HepG2 (cell line): ENCODE results near the gene ALG14. TPM values are rescaled to one million over a fixed set of nuclear protein-coding genes. Genes with fewer than 3 reads are reported as not detected.

Experiments used
- ATAC-seq: fragments of 200-7000 bp; cut with Tn5 transposase; 3 replicates; pipeline ENCODE4 v1.9.1; 2020; ENCODE audit warnings: mild to moderate bottlenecking, moderate library complexity
- BruUV-seq: library from RNA; stranded (reverse); fragments of 400-500 nt; replicated peaks from 2 replicates; lab custom pipeline; 2021; lab: Mats Ljungman, UMichigan
- CTCF ChIA-PET: fragments of 300-600 bp; formaldehyde crosslinking; extraction: SDS; loops from one replicate; lab custom pipeline; 2021; ENCODE audit warnings: low total read pairs, inconsistent platforms, low intra/inter-chr PET ratio; lab: Yijun Ruan, JAX
- POLR2A ChIA-PET: fragments of 350-600 bp; sonication (Branson Sonifier 250); formaldehyde crosslinking; loops from one replicate; lab custom pipeline; 2020; ENCODE audit warnings: antibody characterized with exemption, inconsistent platforms; lab: Yijun Ruan, JAX
- DNase-seq: peaks from one replicate; pipeline ENCODE4 v3.0.0-alpha.2; 2015; ENCODE audit warnings: low spot score
- FAIRE-seq: peaks from 3 replicates; lab custom pipeline; 2011; peaks lifted over from hg19 to GRCh38; lab: Jason Lieb, UNC
- H2AFZ ChIP-seq: one replicate; pipeline ENCODE4 v1.6.1; 2011; ENCODE audit warnings: low read length, inconsistent platforms
- H3K27ac ChIP-seq: fragments of 300-600 bp; 3 replicates; pipeline ENCODE4 v1.8.0; 2011; ENCODE audit warnings: mixed run types, mild to moderate bottlenecking, mixed read lengths, low read length, inconsistent platforms; ENCODE audit not compliant: insufficient read depth; ENCODE audit errors: extremely low read length
- H3K27me3 ChIP-seq, 2 experiments: fragments of 200-600 bp in 1 of 2; 2 replicates in 1 of 2; 3 replicates in 1 of 2; pipeline versions ENCODE4 v1.6.0 to v1.8.0; 2011; ENCODE audit warnings: low read length in 2 of 2, mild to moderate bottlenecking in 2 of 2, moderate library complexity in 2 of 2, inconsistent platforms in 1 of 2; ENCODE audit not compliant: insufficient read depth in 2 of 2, control insufficient read depth in 1 of 2
- H3K36me3 ChIP-seq, 2 experiments: fragments of 200-600 bp in 1 of 2; replicated peaks in 1 of 2; 2 replicates in 1 of 2; 3 replicates in 1 of 2; pipeline versions ENCODE4 v1.5.1 to v1.8.0; 2011; ENCODE audit warnings: low read length in 2 of 2, inconsistent platforms in 1 of 2; ENCODE audit not compliant: insufficient read depth in 2 of 2, control insufficient read depth in 1 of 2
- H3K4me1 ChIP-seq: 2 replicates; pipeline ENCODE4 v1.5.1; 2012; ENCODE audit warnings: low read length, inconsistent platforms; ENCODE audit not compliant: insufficient read depth
- H3K4me2 ChIP-seq: 2 replicates; pipeline ENCODE4 v1.6.0; 2011; ENCODE audit warnings: low read depth, low read length, inconsistent platforms
- H3K4me3 ChIP-seq, 3 experiments: fragments of 200-600 bp in 1 of 3; sonication (generic), shearing (Covaris generic) in 1 of 3; replicated peaks in 1 of 3; 2 replicates each; pipeline ENCODE4 v1.5.1; 2011 to 2016; ENCODE audit warnings: low read length in 3 of 3, inconsistent platforms in 2 of 3, low read depth in 2 of 3, mild to moderate bottlenecking in 2 of 3, control low read depth in 1 of 3, mixed read lengths in 1 of 3; ENCODE audit not compliant: insufficient read depth in 1 of 3
- H3K79me2 ChIP-seq: one replicate; pipeline ENCODE4 v1.6.1; 2011; ENCODE audit warnings: low read length, inconsistent platforms; ENCODE audit not compliant: insufficient read depth
- H3K9ac ChIP-seq: 2 replicates; pipeline ENCODE4 v1.6.0; 2011; ENCODE audit warnings: mild to moderate bottlenecking, low read depth, low read length, inconsistent platforms; ENCODE audit not compliant: insufficient read depth
- H3K9me3 ChIP-seq: 2 replicates; pipeline ENCODE4 v1.5.1; 2012; ENCODE audit warnings: mild to moderate bottlenecking, low read length
- H4K20me1 ChIP-seq: 2 replicates; pipeline ENCODE4 v1.6.0; 2011; ENCODE audit warnings: inconsistent platforms, mild to moderate bottlenecking, low read length, moderate library complexity; ENCODE audit not compliant: insufficient read depth
- CBX2 ChIP-seq, 2 experiments: fragments of 200-600 bp in 1 of 2; sonication (generic); formaldehyde crosslinking in 1 of 2; IDR thresholded peaks; 2 replicates each; pipeline versions ENCODE4 v1.7.0 to v1.8.1; 2018 to 2022; ENCODE audit warnings: low read depth in 2 of 2, low read length in 1 of 2, mild to moderate bottlenecking in 1 of 2, missing genetic modification reagents in 1 of 2
- CBX5 ChIP-seq: sonication (generic); formaldehyde crosslinking; IDR thresholded peaks from 2 replicates; pipeline ENCODE4 v1.4.0; 2020; ENCODE audit warnings: missing genetic modification reagents, borderline replicate concordance
- FOXK1 ChIP-seq: sonication (generic); formaldehyde crosslinking; IDR thresholded peaks from 2 replicates; pipeline ENCODE4 v1.4.0; 2020; ENCODE audit warnings: low read depth, missing genetic modification reagents, borderline replicate concordance
- FOXM1 ChIP-seq: sonication (generic); formaldehyde crosslinking; IDR thresholded peaks from 2 replicates; pipeline ENCODE4 v1.5.0; 2020; ENCODE audit warnings: missing genetic modification reagents
- GPN1 ChIP-seq: sonication (generic); formaldehyde crosslinking; IDR thresholded peaks from 2 replicates; pipeline ENCODE4 v1.5.1; 2020; ENCODE audit warnings: missing genetic modification reagents, borderline replicate concordance
- HBP1 ChIP-seq: IDR thresholded peaks from 2 replicates; pipeline ENCODE4 v1.6.1; 2016; ENCODE audit warnings: low read depth, control low read depth
- HDAC1 ChIP-seq: sonication (generic); formaldehyde crosslinking; IDR thresholded peaks from 2 replicates; pipeline ENCODE4 v1.5.1; 2020; ENCODE audit warnings: mild to moderate bottlenecking, missing genetic modification reagents
- HNF4G ChIP-seq, 2 experiments: sonication (generic) in 1 of 2; formaldehyde crosslinking in 1 of 2; IDR thresholded peaks; 2 replicates each; pipeline versions ENCODE4 v1.4.0 to v1.6.1; 2011 to 2020; ENCODE audit warnings: borderline replicate concordance in 2 of 2, low read depth in 2 of 2, mild to moderate bottlenecking in 2 of 2, low read length in 1 of 2, missing genetic modification reagents in 1 of 2, moderate library complexity in 1 of 2
- NR2F1 ChIP-seq, 2 experiments: fragments of 450-650 bp in 1 of 2; formaldehyde crosslinking in 1 of 2; IDR thresholded peaks; 2 replicates each; pipeline versions ENCODE4 v1.5.0 to v1.6.1; 2016 to 2020; ENCODE audit warnings: mild to moderate bottlenecking in 1 of 2, missing compliant biosample characterization in 1 of 2, missing genetic modification reagents in 1 of 2, moderate library complexity in 1 of 2
- NR2F6 ChIP-seq, 2 experiments: IDR thresholded peaks; 2 replicates each; pipeline ENCODE4 v1.6.1; 2016; ENCODE audit warnings: antibody characterized with exemption in 1 of 2, mild to moderate bottlenecking in 1 of 2
- PHF20 ChIP-seq: sonication (generic); formaldehyde crosslinking; IDR thresholded peaks from 2 replicates; pipeline ENCODE4 v1.5.0; 2020; ENCODE audit warnings: mild to moderate bottlenecking, missing genetic modification reagents
- PHF21A ChIP-seq: sonication (generic); formaldehyde crosslinking; IDR thresholded peaks from 2 replicates; pipeline ENCODE4 v1.5.0; 2020; ENCODE audit warnings: mild to moderate bottlenecking, missing genetic modification reagents
- TFDP1 ChIP-seq: IDR thresholded peaks from 2 replicates; pipeline ENCODE4 v1.6.1; 2016; ENCODE audit warnings: missing compliant biosample characterization, missing genetic modification reagents, borderline replicate concordance
- ZNF10 ChIP-seq: sonication (generic); formaldehyde crosslinking; IDR thresholded peaks from 2 replicates; pipeline ENCODE4 v1.4.0; 2020; ENCODE audit warnings: mild to moderate bottlenecking, low read depth, missing genetic modification reagents, borderline replicate concordance
- ZNF256 ChIP-seq: sonication (generic); formaldehyde crosslinking; conservative IDR thresholded peaks from 2 replicates; pipeline ENCODE4 v1.4.0; 2020; ENCODE audit warnings: missing genetic modification reagents
- ZNF619 ChIP-seq: sonication (generic); formaldehyde crosslinking; IDR thresholded peaks from 2 replicates; pipeline ENCODE4 v1.4.0; 2020; ENCODE audit warnings: mild to moderate bottlenecking, missing genetic modification reagents
- ZNF7 ChIP-seq: IDR thresholded peaks from 2 replicates; pipeline ENCODE4 v1.6.1; 2016; ENCODE audit warnings: missing biosample characterization, missing genetic modification reagents
- ZSCAN31 ChIP-seq: sonication (generic); formaldehyde crosslinking; IDR thresholded peaks from 2 replicates; pipeline ENCODE4 v1.5.0; 2020; ENCODE audit warnings: low read depth, mild to moderate bottlenecking, missing genetic modification reagents
- WGBS: methylation state at CpG from one replicate; pipeline ENCODE4 v1.1.6; 2017; ENCODE audit warnings: low lambda C conversion rate; 5-methylcytosine and 5-hydroxymethylcytosine counted together
- in situ Hi-C: cut with HindIII; loops from 2 replicates; pipeline ENCODE4 v1.10.0; 2017; ENCODE audit warnings: low pct_unique_long_range_greater_than_20kb; ENCODE audit not compliant: extremely low pct_ligation_motif_present
- intact Hi-C: fragments of 100-400 bp; cut with micrococcal nuclease; formaldehyde crosslinking; loops from one replicate; pipeline ENCODE4 v1.10.0; 2022; ENCODE audit not compliant: unreplicated experiment
- polyA plus RNA-seq, 8 experiments: library from polyadenylated mRNA; depleted of rRNA in 3 of 8; stranded (reverse) in 7 of 8; unstranded in 1 of 8; fragments of >200 nt; fragmentation: Illumina TruSeq in 4 of 8; extraction: Trizol in 4 of 8; gene quantifications; 2 replicates each; pipeline versions ENCODE4 v1.2.1 to v1.2.3, GENCODE V29; 2011 to 2016; ENCODE audit warnings: low read depth in 4 of 8, missing spikeins in 1 of 8, mixed read lengths in 1 of 8; ENCODE audit not compliant: insufficient read depth in 1 of 8
- total RNA-seq, 5 experiments: library from RNA; depleted of rRNA; stranded (reverse); fragments of >200 nt; fragmentation: Illumina TruSeq; extraction: Trizol; gene quantifications; 2 replicates each; pipeline ENCODE4 v1.2.3, GENCODE V29; 2016; ENCODE audit warnings: low read depth in 1 of 5
- TF ChIP-seq, protein P1 (sequence below): sonication (generic); formaldehyde crosslinking; IDR thresholded peaks from 2 replicates; pipeline ENCODE4 v1.8.1; 2023; ENCODE audit warnings: missing genetic modification reagents, inconsistent platforms, borderline replicate concordance

Gene ALG14
- total and polyA plus RNA-seq, 2 of the 13 experiments (the other 11 are each of a cell fraction or from before 2014, with no cell fraction given), result 4.5 to 12.7 TPM

DNA sequence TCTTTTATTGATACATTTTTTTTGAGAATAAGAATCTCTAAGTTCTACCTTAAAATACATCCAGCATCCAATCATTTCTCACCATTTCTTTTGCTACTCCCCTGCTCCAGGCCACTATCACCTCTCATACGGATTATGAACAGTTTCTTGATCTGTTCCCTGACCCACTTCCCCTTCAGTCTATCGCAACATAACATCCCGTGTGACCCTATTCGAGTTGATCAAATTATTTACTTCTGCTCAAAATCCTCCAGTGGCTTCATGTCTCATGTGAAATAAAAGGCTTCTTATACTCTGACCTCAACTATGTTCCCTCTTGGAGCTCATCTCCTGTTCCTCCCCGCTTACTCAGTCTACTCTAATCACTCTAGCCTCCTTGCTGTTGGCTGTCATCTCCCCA, 5.2 kb downstream of the ALG14 start (continued):
- TF ChIP-seq ZNF7 (CRISPR knock-in tag) (no peak), HBP1 (CRISPR knock-in tag) (no peak)

GRCh38 chr1:95067062-95067461, 5.7 kb downstream of the ALG14 start:
- ChIA-PET POLR2A (interaction anchor here (0.7 to 1.7 kb wide), 4 partner anchors 9 to 167 kb away, joined by 4 to 12 read pairs (median 4); partner anchors contain the start of gene RWDD3), CTCF (interaction anchor here (0.6 kb wide), 1 partner anchor 949 kb away, joined by 4 read pairs; no protein-coding TSS in a partner anchor)
- in situ Hi-C loops, result no loop called here
- intact Hi-C loops, result no loop called here
- H3K4me2 ChIP-seq, result peak overlapping the region; percentile 48
- no peak overlapping the region for H2AFZ ChIP-seq
- no peaks in the 10 kb centered on the region for H4K20me1 ChIP-seq
- H3K36me3 ChIP-seq, result peaks cover 0 to 9% of the 10 kb centered on the region in 2 experiments; a peak in 3 of 5 replicates
- H3K4me3 ChIP-seq, result peak overlapping the region in 1 of 3 experiments; percentile 13; a peak in 1 of 6 replicates
- no TSS peak for BruUV-seq
- ATAC-seq, result peak; percentile 57
- peak; percentile 71 for DNase-seq
- peaks cover 4% of the 10 kb centered on the region for H3K79me2 ChIP-seq
- H3K27me3 ChIP-seq, result no peaks in the 10 kb centered on the region
- H3K9me3 ChIP-seq, result no peaks in the 10 kb centered on the region
- peaks cover 64% of the 10 kb centered on the region for H3K4me1 ChIP-seq
- H3K27ac ChIP-seq, result peak overlapping the region; percentile 86
- no peak overlapping the region for H3K9ac ChIP-seq
- 13% methylated on average over 2 of the region's 2 CpGs for WGBS
- FAIRE-seq, result peak; percentile 62
- TF ChIP-seq ZNF256 (CRISPR knock-in tag) (no peak), TFDP1 (CRISPR knock-in tag) (no peak), FOXM1 (CRISPR knock-in tag) (no peak), HNF4G (IDR thresholded peaks at IDR 0.05; ENCODE audit: borderline replicate concordance, low read depth, low read length) (peak; percentile 83), HNF4G (CRISPR knock-in tag; IDR thresholded peaks at IDR 0.05; ENCODE audit: borderline replicate concordance, low read depth) (peak; percentile 76; the same call in 1 of the 2 replicates), FOXK1 (peak; percentile 75), GPN1 (CRISPR knock-in tag) (no peak), NR2F6 (IDR thresholded peaks at IDR 0.05) (peak; percentile 54), NR2F6 (CRISPR knock-in tag; IDR thresholded peaks at IDR 0.05) (peak; percentile 79), PHF20 (CRISPR knock-in tag) (no peak), NR2F1 (CRISPR knock-in tag; IDR thresholded peaks at IDR 0.05) (0 out of 4 replicates have a peak, but pooled peaks of 1 of the 2 experiments have one; percentile 37), ZNF619 (no peak), HDAC1 (peak; percentile 57), ZSCAN31 (CRISPR knock-in tag) (no peak), CBX5 (CRISPR knock-in tag) (no peak), PHF21A (peak; percentile 57; the same call in 1 of the 2 replicates), CBX2 (IDR thresholded peaks at IDR 0.05; ENCODE audit: low read depth, low read length) (no peak), CBX2 (CRISPR knock-in tag; IDR thresholded peaks at IDR 0.05; ENCODE audit: low read depth) (no peak), ZNF10 (CRISPR knock-in tag) (no peak)
- TF ChIP-seq, protein P1, sequence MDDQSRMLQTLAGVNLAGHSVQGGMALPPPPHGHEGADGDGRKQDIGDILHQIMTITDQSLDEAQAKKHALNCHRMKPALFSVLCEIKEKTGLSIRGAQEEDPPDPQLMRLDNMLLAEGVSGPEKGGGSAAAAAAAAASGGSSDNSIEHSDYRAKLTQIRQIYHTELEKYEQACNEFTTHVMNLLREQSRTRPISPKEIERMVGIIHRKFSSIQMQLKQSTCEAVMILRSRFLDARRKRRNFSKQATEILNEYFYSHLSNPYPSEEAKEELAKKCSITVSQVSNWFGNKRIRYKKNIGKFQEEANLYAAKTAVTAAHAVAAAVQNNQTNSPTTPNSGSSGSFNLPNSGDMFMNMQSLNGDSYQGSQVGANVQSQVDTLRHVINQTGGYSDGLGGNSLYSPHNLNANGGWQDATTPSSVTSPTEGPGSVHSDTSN (CRISPR knock-in tag), result no peak
